Fibroblast of peridontal ligament (primary cell): ENCODE data around the gene WFIKKN1.

Experiments used
- DNase-seq: peaks from one replicate; pipeline ENCODE4 v3.0.0-alpha.2; 2010; ENCODE audit errors: extremely low read depth

WFIKKN1 gene

GRCh38 chr16:674214-674881, 43.6 kb downstream of the WFIKKN1 start:
- DNase-seq = no peak

- DNase-seq = no peak
These were observed 44.4 kb downstream of the WFIKKN1 start, which contains the start of gene RHBDL1 for GRCh38 chr16:674968-675883. RHBDL1 (plus strand) TSS chr16:675671; CDS start chr16:675791, 120 bp downstream.

- no peak for DNase-seq
These were observed 45.2 kb downstream of the WFIKKN1 start for GRCh38 chr16:675884-676564.

DNA sequence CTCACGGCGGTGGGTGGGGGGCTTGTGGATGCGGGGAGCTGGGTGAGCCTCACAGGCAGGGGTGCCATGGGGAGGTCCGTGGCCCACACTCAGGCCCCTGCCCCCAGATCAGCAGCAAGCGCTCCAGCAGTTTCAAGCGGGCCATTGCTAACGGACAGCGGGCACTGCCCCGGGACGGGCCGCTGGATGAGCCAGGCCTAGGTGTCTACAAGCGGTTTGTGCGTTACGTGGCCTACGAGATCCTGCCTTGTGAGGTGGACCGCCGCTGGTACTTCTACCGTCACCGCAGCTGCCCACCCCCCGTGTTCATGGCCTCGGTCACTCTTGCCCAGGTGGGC, 45.7 kb downstream of the WFIKKN1 start:
- DNase-seq = no peak

DNA sequence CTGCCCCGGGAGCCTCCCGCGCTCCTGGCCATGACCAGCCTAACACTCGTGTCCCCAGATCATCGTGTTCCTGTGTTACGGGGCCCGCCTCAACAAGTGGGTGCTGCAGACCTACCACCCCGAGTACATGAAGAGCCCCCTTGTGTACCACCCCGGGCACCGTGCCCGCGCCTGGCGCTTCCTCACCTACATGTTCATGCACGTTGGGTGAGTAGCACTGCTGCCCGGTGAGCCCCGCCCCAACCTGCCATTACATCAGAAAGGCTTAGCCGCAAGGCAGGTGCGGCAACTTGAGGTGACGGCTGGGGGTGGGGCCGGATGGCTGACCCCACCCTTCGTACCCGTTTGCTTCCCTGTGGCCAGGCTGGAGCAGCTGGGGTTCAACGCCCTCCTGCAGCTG, 46.1 kb downstream of the WFIKKN1 start:
- no peak for DNase-seq

GRCh38 chr16:677316-678190, 46.8 kb downstream of the WFIKKN1 start:
- DNase-seq = no peak

GRCh38 chr16:678209-678857, 47.5 kb downstream of the WFIKKN1 start:
- DNase-seq = no peak

DNA sequence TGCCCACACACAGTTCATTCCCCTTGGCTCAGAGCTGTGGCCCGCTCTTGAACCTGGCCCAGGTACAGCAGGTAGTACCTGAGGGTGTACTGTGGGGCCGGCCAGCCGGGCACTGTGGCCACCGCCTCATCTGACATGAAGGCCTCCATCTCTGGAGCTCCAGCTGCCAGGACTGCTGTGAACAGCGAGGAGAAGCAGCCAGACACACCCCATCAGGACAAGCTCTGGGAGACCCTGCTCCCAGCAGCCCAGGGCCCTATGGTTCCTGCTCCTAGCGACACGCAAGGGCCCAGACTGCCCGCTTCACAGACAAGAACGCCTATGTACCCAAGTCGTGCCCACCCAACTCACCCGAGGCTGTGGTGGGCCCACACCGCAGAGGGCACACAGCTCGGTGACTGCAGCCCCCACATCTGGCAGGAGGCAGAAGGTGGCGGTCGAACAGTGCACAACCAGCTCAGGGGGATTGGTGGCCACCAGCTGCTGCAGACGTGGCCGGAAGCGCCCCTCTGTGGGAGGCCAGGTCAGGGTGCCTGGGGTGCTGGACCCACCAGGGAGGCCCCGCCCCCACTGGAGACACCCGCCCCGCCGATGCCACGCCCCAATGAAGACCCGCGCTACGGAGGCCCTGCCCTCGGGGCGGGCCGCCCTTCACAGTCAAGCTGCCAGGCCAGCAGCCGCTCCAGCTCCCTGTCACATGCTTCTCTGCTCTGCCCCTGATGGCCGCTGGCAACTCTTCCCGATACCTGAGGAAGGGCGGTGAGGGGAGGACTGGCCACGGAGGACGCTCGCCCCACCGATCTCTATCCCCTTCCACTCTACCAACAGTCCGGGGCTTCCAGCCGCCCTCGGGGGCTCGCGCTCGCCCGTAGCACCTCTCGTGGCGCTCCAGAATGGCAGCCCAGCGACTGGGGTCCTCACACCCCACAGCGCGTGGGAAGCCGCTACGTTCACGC, 48.4 kb downstream of the WFIKKN1 start:
- DNase-seq = peak; percentile 44

DNA sequence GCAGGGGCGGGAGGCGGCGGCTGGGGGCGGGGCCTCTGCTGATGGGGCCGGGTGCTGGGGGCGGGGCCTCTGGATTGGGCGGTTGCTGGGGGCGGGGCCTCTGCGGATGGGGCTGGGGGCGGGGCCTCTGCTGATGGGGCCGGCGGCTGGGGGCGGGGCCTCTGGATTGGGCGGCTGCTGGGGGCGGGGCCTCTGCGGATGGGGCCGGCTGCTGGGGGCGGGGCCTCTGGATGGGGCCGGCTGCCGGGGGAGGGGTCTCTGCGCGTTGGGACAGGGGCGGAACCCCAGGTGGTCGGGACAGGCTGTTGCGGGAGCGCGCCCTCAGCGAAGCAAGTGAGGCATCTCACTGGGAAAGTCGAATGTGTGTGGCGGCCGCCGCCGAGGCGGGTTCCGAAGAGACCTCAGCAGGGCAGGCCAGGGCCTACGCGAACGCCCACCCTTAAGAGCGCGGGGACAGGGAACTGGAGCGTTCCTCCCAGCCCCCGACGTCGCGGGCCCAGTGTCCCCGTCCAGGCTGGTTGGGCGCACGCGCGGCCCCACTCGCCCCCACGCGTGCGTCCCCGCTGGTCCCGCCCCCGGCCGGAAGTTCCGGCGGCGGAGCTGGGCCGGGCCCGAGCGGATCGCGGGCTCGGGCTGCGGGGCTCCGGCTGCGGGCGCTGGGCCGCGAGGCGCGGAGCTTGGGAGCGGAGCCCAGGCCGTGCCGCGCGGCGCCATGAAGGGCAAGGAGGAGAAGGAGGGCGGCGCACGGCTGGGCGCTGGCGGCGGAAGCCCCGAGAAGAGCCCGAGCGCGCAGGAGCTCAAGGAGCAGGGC, 49.2 kb downstream of the WFIKKN1 start, which contains the start of gene STUB1:
Gene STUB1 (plus strand): TSS at position 597 of the 811 bp plus-strand sequence. CDS start 116 bp downstream, at position 713.
- DNase-seq = peak; percentile 75

- no peak for DNase-seq
These were observed 49.8 kb downstream of the WFIKKN1 start for GRCh38 chr16:680625-680945.

- DNase-seq = peak; percentile 53
These were observed 50.4 kb downstream of the WFIKKN1 start for GRCh38 chr16:680967-681745.

GRCh38 chr16:681746-682427, 51.1 kb downstream of the WFIKKN1 start:
- DNase-seq = no peak

DNA sequence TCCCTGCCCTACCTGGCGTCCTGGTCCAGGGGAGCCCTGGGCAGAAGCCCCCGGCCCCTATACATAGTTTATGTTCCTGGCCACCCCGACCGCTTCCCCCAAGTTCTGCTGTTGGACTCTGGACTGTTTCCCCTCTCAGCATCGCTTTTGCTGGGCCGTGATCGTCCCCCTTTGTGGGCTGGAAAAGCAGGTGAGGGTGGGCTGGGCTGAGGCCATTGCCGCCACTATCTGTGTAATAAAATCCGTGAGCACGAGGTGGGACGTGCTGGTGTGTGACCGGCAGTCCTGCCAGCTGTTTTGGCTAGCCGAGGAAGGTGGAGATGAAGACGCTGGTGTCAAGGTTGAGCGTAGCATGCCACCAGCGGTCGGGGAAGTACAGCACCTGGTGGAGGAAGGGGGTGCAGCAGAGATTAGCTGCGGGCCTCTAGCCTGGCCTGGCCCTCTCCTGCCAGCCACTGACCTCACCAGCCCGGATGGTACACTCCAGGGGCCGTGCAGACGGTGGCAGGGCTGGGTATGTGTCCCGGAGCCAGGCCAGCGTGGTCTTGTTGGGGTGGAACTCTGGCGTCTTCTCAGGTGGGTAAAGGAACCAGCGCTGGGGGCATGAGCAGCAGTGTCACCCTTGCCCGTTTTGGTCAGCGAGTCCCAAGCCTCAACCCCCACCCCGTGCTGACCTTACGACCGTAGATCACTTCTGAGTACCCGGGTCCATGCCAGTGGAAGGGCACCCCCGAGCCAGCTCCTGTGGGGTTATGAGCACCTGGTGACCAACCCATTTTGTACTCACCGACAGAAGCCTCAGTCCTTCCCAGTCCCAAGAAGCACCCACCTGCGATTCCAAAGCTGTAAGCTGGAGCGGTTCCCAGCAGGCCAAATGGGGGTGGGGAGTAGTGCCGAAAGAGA, 52.0 kb downstream of the WFIKKN1 start:
- DNase-seq = no peak

DNA sequence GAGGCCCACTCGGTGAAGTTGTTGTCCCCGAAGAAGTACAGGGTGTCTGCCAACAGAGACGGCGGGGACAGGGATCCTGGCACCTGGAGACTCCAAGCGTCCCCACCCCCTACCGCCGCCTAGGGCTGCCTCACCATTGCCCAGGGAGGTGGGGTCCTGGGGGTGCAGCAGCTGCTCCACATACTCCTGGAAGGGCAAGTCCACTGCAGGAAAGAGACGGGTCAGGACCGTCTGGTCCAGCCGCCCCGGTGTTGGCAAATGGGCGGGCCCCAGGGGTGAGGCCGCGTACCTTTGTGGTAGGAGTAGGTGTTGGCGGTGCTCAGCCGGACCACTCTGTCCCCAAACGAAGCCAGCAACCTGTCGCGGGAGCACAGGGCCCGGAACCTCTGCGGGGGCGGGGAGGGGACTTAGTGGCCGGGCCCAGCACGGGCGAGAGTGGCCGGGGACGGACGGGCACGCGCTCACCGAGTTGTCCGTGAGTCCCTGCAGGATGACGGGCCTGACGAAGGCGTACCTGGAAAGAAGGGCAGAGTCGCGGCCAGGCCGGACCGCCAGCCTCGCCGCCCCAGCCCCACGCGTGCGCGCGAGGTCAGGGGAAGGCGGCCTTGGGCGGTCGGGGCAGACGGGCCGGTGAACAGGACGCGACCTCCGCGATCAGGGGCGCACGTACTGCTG, 52.7 kb downstream of the WFIKKN1 start:
- no peak for DNase-seq
